HG03039 (cell line): ENCODE data around the gene REELD1.

Experiments
- ATAC-seq: cut with Tn5 transposase; IDR thresholded peaks from one replicate; pipeline ENCODE4 v1.9.1; 2021; ENCODE audit warnings: mild to moderate bottlenecking, moderate library complexity; ENCODE audit not compliant: unreplicated experiment

REELD1 gene

DNA sequence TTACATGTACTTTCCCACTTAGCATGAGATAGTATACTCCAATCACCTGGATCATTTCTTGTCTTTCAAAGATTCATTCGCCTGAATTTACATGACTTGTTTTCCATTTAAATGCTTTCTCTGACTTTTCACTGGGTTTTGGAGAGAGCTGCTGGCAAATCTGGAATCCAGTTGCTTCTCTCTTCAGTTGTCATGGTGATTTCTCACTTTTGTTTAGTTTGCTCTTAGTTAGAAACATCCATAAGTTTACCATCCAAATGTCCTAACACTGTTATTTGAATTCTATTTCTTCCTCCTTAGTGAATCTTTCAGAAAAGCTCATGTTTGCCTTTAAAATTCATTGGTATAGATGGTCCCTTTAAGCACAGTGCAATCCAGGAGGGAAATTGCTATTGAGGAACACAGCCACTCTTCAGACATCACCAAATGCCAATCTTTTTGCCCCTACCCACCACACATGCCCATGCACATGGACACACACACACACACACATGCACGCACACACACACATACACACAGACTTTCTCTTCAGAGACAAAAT, 51.7 kb downstream of the REELD1 start:
- ATAC-seq = no peak

- ATAC-seq = no peak
Observed at GRCh38 chr4:146267826-146268225, 53.5 kb downstream of the REELD1 start.

DNA sequence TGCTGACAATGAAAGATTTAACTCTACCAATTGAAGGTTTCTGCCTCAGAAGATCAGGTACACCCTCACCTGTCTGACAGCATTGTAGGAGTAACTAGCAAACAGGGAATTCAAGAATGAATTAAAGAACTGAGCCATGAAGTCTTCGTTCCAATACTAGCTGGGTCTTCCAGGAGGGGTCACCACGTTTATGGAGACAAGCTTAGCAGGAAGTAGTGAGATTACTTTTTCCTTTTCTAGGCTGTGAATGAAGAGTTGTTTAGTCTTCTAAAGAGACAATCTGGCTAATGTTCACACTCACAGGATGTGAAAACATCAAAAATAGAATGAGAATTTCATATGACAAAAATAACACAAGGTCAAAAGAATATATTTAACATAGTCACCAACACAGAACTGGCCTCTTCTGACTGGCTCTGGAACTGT, 54.9 kb downstream of the REELD1 start:
- ATAC-seq = peak; percentile 28

DNA sequence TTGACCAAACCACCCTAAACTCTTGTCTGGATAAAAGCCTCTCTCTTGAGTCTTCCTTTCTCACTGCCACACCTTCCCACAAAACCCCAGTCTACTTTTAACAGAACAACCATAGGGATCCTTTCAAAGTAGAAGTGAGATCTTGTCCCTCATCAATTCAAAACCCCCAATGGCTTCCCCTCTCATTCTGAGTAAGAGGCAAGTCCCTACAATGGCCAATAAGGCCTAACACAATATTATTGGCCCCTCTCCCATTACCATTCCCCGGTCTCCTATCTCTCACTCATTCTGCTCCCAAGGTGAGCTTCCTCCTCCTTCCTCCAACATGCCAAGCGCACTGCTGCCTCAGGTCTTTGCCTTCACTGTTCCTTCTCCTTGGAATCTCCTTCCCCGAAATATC, 57.1 kb downstream of the REELD1 start:
- peak; percentile 24 for ATAC-seq

GRCh38 chr4:146273204-146273901, 59.0 kb downstream of the REELD1 start:
- ATAC-seq = peak; percentile 74

DNA sequence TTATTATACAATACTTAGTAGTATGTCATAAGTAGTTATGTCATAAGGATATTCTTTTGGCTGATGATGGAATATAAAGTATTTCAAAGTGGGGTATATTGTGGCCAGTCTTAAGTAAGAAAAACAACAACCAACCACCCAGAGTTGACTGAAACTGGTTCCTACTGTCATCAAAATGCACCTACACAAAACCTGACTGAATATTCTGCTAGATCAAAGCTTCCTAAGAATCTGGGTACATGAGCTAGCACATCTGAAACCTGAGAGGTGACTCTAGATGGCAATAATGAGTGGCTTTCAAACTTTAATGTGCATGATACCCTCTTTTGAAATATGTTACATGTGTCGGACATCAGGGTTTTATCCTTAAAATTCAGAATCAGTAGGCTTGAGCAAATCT, 60.4 kb downstream of the REELD1 start:
- ATAC-seq = no peak

GRCh38 chr4:146275370-146275769, 61.0 kb downstream of the REELD1 start:
- no peak for ATAC-seq

DNA sequence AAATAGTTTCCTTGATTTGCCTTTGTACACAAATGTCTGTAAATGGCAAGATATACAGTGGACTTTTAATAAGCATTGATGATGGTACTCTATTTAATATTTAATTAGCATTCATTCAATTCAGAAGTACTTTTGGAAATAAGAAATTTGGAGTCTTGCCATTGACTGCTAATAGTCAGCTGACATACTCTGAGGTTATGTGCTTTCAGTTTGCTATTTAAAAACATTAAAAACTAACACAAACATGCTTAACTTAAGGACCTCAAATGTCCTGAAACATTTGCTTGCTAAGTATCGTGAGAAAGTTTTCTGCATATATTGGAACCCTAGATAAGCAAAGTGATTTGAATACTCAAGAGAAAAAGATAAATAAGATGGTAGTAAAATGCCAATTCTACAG, 64.6 kb downstream of the REELD1 start:
- no peak for ATAC-seq
